ENCODE data around the gene FOXO6.

Gene FOXO6

DNA sequence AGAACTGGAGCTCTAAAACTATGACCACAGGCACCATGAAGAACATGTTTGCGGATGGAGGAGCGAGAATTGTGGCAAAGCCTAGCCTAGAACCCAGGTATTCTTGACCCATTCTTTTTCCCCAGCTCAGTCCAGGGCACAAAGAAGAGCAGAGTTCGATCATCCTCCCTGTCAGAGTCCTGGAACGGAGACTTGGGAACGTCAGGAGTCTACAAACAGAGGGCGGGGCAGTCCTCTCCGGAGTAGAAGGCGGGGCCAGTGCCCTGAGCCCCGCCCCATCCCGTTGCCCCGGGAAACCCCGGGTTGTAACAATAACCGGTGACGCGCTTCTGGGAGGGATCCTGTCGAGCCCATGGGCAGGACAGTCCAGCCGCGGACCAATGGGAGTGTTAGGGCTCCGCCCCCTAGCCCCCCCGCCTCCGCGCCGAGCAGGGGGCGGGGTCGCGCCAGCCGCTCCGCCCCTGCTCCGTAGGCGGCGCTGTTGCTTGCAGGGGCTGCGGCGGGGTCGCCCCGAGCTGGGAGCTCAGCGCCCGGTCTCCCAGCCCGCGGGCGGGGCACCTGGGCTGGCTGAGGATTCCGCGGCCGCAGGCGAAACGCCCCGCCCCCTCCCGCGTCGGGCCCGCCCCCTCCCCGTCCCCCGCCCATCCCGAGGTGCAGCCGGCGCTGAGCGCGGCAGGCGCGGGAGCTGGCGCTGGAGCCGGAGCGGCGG is at the start of gene FOXO6:
Gene FOXO6 (plus strand): TSS at position 649 of the 709 bp plus-strand sequence.
- peak; percentile 96 for DNase-seq

DNA sequence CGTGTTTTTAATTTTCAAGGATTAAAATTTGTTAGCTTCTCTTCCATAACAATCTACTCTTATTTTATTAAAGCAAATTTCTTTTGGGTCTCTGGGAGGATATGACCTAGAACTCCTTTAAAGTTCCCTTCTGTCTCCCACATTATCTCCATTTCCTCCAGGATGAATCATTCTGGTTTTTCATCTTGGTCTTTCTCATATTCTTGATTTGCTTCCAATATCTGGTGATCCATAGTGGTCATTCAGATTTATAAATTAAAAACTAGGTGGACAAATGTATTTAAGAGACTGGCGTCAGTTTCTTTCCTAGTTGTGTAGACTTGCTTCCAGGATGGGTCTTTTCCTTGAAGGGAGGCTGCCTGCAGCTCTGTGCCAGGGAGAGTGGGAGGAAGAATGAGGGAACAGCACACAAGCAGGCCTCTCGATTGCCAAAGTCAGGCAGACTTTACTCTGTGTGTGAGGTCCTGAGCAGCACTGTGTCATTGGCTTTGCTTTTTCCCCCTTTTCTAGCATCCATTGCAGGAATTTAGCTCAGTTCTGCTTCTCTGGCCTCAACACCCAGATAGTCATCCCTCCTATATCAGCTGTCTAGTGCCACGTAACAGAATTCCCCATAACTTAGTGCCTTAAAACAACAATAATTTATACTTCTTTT is 48.1 kb upstream of the FOXO6 start:
- no peak for DNase-seq

DNA sequence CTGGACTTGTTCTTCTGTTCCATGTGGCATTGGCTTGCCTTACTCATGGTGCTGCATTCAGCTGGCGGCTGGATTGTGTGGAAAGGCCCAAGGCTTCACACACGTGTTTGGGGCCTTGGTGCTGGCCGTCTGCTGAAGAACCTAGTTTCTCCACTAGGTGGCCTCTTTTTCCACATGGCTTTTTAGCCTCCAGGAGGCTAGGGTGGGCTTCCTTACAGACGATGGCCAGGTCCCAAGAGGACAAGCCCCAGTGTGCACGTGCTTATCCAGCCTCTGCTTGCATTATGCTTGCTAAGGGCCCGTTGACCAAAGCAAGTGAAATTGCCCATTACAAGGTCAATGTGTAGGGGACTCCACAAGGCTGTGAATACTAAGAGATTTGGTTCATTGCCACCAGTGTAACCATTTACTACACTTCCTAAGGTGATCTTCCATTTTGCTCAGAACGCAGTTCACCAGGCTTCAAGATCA is 47.5 kb upstream of the FOXO6 start:
- peak; percentile 10 for DNase-seq

DNA sequence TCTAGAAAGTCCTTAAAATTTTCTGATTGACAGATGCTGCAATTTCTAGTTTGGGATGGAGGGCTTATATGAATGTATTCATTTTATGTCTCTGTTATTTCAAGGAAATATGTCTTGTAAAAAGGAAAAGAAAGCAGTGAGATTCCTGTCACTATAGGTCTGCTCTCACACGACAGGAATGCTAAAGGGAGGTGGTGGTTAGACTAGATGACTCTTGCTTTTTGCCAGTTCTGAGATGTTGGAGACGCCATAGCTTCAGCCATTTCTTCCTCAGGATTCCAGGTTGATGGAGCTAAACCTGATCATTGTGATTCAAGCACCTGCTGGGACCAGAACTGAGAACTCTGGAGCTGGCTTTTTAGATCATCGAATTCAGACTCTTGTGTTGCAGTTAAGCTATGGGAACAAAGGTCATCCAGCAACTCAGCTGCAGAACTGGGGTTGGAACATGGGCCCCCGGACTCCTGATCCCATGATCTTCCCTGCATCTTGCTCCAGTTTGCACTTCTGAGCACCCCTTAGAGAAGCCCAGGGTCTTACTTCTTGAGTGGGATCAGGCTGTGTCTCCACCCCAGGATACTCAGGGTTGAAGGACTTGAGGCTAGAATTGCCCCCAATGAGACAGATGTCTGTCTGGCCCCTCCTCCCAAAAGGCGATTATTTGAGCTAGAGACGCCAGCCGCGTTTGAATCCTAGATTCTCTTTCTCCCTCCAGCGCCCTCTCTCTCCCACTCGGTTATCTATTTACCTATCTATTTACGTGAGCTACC is 46.7 kb upstream of the FOXO6 start:
- no peak for DNase-seq

DNA sequence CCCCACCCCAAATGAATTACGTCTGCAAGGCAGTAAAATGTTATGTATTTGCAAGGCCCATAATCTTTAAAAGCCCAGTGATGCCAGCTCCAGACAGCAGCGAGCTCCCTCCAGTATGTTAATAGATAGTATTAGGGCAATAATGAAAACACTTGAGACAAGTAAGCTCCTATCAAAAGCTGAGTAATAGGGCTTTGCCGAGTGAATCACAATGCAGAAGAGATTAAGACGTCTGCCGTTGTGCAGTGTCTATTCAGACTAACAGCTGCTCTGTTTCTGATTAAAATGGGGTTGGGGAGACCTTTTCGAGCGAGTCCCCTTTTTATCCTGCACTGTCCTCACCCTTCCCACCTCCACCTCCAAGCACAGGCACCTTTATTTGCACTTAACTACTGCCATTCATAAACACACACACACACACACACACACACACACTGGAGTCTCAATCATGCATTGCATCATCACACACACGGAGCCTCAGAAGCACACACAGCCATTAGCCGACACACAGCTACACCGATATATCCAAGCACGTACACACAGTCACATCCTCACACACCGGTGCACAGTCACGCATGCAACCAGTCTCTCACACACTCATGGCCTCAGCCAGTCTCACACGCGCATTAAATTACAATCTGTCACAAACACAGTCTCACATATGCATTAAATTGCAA is 46.0 kb upstream of the FOXO6 start:
- DNase-seq, result no peak

DNA sequence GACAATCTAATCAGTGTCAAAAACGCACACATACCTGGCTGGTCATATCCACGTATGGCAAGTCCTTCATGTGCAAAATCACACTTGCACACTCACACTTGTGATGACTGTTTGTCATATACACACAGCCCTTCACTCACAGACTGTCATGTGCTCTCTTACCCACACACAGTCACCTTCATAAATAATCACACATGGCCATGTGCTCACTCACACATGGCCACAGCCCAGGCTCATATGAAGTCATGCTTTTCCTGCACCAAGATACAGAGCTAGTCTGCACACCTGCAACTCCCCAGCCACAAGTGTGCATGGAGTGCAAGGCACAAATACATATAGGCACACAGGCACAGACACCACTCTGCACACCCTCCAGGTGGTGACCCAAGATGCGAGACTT is 45.4 kb upstream of the FOXO6 start:
- DNase-seq, result no peak

DNA sequence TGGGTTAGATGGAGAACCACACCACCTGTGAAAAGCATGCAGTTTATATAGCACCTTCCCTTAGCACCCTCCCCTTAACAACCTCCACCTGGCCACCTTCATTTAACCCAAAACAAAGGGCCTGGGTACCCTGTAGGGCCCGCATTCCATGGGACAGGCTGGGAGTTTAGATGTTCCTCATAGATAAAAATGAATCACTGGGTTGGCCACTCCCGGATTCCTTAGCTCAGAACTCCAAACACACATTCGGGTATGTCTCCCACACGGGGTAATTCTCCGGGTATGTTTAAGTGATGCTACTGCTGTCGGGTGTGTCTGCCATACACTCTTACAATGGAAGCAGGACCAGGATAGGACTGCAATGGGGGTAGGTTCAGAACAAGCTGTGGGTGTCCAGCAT is 43.9 kb upstream of the FOXO6 start:
- DNase-seq, result no peak

DNA sequence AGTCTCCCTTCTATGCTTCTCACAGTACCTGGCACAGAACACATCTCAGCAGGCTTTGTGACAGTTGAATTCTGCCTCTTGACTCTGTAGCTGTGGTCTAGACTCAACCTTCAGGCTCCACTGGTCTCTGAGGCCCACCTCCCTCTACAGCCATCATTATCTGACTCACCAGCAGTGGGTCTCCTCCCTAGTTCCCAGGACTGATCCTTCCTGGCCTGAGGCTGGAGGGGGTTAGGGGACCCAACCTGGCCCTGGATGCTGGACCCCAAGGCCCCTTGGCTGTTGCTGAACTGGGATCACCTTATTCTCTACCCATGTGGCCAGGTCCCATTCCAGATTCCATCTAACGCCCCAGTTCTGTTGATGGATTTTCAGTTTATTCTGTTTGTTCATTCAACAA is 43.1 kb upstream of the FOXO6 start:
- no peak for DNase-seq

DNA sequence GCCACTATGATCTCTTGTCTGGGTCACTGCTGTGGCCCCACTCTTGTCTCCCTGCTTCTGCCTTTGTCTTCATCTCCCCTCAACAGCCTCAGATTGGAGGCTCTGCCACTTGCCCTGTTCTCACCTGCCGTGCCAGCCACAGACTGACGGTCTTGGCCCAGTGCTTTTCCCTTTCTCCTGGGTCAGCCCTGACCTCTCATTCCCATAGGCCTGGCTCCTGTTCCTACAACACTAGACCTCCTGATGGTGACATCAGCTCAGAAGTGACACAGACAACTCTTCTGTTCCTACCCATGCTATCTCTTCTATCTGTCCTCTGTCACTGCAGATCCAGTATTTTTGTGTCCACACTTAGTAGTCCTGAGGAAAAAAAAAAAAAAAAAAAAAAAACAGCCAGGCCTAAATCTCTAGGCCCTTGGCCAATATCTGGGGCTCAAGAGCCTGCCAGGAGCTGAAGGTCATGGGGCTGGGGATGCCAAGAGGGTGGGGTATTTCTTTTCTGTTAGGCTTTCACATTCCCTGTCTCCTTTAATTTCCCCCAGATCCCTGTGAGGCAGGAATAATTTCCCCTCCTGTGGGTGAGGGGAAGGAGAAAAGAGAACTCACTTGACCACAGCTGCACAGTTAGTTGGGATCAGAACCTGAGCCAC is 42.0 kb upstream of the FOXO6 start:
- no peak for DNase-seq

DNA sequence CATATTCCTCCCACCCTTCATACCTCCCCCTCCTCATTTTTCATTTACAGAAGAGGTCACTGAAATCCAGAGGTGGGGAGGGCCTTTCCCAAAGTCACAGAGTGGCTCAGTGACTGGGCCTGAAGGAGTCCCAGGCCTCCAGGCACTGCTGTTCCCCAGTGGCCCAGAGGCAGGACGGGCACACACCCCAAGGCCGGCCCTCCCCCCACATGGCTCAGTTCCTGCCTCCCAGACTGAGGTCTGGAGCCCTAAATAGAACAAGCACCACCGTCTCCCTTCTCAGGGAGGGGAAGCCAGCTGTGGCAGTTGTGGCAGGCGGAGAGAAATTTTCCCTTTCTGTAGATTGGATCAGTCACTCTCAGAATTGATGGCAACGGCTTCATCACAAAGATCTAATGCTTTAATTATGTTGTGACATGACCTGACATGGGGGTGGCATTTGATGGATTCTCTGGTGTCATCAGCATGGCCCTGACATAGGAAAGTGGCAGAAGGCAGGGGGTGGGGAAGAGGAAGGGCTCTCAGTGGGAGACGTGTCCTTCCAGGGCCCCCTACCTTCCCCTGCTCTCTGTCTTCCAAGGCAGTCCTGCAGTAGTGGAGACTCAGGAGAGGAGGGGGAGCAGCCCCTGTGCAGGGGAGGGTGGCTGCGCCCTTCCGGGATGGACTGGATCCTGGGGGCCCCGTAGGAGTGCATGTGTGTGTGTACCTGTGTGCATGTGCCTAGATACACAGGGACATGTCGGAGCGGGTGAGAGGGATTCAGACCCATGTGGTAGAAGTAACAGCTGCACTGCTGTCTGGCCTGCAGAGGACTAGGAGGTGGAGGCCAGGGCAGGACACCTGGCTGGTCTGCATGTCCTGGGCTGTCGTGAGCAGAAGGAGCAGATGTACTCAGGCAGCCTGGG is 41.2 kb upstream of the FOXO6 start:
- no peak for DNase-seq

DNA sequence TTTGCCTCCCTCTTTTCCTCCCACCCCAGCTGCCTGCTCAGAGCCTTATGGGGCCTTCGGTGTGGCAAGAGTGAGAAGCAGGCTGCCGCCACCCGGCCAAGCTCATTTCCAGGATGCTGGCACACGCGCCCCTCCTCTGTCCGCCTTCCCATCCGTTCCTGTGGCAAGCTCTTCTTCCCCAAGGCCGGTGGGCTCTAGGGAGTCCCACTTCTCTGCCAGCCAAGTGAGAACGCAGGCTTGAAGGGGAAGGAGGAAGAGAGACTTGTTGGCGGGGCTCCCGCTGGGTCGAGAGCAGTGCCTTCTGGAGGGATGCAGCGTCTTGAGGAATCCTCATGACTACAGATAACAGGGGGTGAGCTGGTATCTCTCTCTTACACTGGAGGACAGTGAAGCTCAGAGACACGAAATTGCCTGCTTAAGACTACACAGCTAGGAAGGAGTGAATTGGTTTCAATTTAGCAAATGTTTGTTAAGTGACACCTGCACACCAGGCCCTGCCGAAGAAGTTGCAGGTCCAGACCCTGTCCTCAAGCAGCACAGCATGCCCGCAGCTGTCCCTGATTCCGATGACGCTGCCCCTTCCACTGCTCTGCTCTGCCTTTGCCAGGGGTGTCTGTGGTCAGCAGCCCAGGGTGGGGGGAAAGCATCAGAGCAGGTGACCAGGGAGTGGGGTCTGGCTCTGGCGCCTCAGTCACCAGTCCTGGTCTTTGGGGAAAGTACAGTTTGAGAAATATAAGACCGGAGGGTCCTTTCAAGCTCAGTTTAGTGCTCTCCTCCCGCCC is 40.1 kb upstream of the FOXO6 start:
- no peak for DNase-seq

DNA sequence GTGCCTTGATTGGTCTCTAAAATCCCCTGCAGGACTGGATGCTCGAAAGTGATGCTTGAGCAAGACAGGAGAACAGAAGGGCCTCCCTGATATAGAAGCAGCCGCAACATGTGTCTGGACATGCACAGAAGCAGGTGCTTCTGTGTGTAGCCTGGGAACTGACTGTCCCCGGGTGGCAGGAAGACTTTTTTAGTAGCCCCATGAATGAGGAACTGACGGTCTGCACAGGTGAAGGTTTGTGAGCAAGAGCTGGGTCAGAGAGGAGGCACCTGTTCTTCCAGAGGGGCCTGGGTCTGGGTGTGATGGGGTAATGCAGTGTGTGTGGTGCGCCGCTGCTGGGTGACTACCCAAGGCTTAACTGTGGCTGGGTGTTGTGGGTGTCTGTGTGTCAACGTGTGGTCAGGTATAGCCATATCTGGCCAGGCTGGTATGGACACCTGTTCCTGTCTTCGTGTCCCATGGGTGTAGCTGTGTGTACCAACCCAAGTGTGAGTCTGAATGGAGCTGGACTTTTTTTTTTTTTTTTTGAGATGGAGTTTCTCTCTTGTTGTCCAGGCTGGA is 39.1 kb upstream of the FOXO6 start:
- DNase-seq, result no peak

DNA sequence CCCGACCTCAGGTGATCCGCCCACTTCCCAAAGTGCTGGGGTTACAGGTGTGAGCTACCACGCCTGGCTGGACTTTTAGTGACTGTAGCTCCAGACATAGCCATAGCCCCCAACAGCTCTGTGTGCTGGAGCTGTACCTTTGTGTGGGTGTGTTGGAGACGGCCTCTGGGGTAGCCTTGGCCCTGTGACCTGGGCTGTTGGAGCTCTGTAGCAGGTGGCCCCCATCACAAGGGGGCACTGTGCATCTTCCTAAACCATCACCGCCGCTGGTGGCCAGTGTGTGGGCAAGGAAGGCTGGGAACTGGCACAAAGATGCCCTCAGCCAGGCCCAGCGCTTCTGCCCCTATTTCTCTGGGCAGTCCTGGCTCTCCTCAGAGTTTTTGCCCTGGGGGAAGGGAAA is 38.4 kb upstream of the FOXO6 start:
- DNase-seq, result peak; percentile 28

DNA sequence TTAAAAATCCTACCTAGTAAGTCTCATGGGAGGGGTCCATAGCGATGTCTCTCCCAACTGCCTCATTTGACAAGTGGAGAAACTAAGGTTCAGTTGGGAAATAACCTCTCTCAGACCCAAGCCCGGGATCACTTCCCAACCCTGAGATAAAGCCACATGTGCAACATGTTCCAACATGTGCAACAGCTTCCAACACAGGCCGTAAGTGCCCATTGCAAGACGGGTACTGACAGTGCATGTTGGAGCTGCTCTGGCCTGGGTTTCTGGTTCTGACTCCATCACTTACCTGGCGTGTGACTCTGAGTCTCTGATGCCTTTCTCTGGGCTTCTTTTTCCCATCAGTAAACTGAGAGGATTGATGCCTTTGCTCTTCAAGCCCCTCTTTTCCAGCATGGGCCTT is 38.0 kb upstream of the FOXO6 start:
- DNase-seq, result no peak

DNA sequence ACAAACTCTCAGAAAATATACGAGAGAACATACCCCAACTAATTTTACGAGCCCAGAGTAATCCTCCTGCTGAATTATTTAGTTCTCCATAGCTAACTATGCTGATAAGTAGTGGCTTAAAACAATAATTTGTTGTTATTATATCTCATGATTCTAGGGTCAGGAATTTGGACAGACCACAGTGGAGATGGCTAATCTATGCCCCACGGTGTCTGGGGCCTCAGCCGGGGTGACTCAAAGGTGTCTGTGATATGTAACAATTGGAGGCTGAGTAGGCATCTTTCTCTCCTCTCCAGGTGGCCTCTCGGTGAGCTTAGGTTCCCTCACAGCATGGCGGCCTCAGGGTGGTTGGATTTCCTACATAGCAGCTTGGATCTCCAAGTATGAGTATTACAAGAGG is 35.4 kb upstream of the FOXO6 start:
- no peak for DNase-seq

DNA sequence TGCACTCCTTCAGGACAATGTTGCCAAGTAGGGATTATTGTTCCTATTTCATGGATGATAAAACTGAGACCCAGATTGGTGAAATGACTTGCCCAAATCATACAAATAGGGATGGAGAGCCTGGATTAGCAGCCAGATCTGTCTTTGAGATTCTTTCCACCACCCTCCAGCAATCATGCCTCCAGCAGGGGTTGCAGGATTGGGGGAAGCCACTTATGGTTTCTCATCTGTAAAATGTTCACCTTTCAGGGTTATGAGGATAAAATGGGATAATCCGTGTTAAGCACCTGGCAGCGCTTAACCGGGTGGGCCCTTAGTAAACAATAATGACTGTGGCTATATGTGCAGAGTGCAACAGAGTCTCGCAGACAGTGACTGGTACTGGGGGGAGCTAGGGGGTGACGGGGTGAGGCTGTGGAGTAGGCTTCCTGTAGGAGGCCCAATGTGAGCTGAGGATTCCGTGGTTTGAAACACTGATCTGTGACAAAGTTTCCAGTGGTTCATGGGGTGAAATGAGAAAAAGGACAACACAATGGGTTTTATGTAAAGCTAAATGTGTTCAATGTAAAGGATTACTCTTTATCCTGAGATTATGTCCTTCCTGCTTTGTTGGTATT is 33.7 kb upstream of the FOXO6 start:
- no peak for DNase-seq

DNA sequence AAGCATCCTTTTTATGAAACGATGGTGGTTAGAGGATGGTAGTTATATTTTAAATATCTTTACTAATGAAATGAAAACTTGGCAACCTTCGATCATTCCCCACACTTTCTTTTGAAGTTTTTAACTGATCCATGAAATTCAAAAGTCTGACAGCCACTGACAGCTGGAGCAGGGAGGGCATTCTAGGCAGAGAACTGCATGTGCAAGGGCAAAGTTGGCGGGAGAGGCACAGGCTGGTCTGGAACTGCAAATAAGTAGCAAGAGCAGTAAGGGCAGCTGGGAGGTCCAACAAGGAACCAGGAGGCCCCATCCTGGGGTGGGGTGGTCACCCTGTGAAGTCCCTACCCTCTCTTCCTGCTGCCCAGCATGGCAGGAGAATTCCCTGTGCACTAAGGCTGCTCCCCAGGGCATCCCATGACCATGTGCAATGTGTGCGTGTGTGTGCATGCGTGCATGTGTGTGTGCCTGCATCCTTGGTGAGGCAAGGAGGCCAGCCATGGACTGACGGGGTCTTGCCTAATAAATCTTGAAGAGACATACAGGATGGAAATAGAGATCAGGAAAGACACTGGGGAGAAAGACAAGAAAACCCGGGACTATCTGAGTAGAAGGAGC is 33.1 kb upstream of the FOXO6 start:
- DNase-seq, result no peak

DNA sequence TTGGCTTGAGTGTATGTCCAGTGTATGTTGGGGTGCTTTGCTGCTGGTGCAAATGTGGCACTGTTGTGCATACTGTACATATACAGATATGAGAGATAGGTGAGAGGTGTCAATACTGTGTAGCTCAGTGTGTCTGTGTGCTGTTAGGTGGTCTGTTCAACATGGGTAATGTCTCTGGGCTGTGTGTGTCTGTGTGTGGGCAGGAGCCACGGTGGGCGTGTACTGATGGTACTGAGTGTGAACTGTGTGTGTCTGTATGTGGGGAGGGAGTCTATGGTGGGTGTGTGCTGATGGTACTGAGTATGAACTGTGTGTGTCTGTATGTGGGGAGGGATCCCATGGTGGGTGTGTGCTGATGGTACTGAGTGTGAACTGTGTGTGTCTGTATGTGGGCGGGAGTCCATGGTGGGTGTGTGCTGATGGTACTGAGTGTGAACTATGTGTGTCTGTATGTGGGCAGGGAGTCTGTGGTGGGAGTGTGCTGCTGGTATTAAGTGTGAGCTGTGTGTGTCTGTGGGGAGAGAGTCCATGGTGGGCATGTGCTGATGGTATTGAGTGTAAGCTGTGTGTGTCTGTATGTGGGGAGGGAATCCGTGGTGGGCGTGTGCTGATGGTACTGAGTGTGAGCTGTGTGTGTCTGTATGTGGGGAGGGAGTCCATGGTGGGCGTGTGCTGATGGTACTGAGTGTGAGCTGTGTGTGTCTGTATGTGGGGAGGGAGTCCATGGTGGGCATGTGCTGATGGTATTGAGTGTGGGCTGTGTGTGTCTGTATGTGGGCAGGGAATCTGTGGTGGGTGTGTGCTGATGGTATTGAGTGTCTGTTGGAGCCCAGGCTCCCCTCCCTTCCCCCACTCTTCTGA is 32.2 kb upstream of the FOXO6 start:
- no peak for DNase-seq

Data from CD4-positive, alpha-beta T cell treated with Interleukin-17A for 1 hour (primary cell).